Left renal pelvis (tissue), 4 donors: ENCODE measurements around the gene C1orf198. TPM values are rescaled to one million over a fixed set of nuclear protein-coding genes. Genes with fewer than 3 reads are reported as not detected.

Experiments
- DNase-seq, 4 donors: peaks; one replicate each; pipeline ENCODE4 v3.0.0-alpha.2; 2013; ENCODE audit warnings: low read depth in 4 of 4, low spot score in 3 of 4
- polyA plus RNA-seq, 4 donors: library from polyadenylated mRNA; unstranded; fragments of 120-200 nt; gene quantifications; one replicate each; pipeline ENCODE4 v1.2.1, GENCODE V29; 2013; ENCODE audit not compliant: insufficient read length in 4 of 4

Gene C1orf198
- polyA plus RNA-seq, 4 donors = 82.5 to 152 (median 93.1) TPM

- no peak for DNase-seq
These were observed 25.7 kb upstream of the C1orf198 start for GRCh38 chr1:230894032-230894431.

GRCh38 chr1:230892018-230892491, 23.7 kb upstream of the C1orf198 start:
- no peak for DNase-seq

GRCh38 chr1:230891413-230891812, 23.1 kb upstream of the C1orf198 start:
- DNase-seq = no peak

- DNase-seq = no peak
These were observed 16.3 kb upstream of the C1orf198 start for GRCh38 chr1:230884646-230885045.

GRCh38 chr1:230883967-230884366, 15.6 kb upstream of the C1orf198 start:
- no peak for DNase-seq

- DNase-seq = no peak
These were observed 11.5 kb upstream of the C1orf198 start for GRCh38 chr1:230879778-230880177.

- no peak for DNase-seq
These were observed 10.3 kb upstream of the C1orf198 start for GRCh38 chr1:230878591-230878990.

GRCh38 chr1:230877924-230878590, 9.7 kb upstream of the C1orf198 start:
- no peak for DNase-seq

GRCh38 chr1:230877146-230877923, 9.0 kb upstream of the C1orf198 start:
- DNase-seq = no peak

- no peak for DNase-seq
These were observed 8.3 kb upstream of the C1orf198 start for GRCh38 chr1:230876660-230877059.

GRCh38 chr1:230875370-230875769, 7.0 kb upstream of the C1orf198 start:
- DNase-seq = no peak

- no peak for DNase-seq
These were observed 2.6 kb upstream of the C1orf198 start for GRCh38 chr1:230870916-230871315.

- no peak for DNase-seq
These were observed 1.2 kb upstream of the C1orf198 start for GRCh38 chr1:230869500-230869899.

- DNase-seq = no peak
These were observed 540 bp upstream of the C1orf198 start for GRCh38 chr1:230868736-230869385.

GRCh38 chr1:230867101-230867902, 1.0 kb downstream of the C1orf198 start:
- DNase-seq = no peak

- no peak for DNase-seq
These were observed 1.9 kb downstream of the C1orf198 start for GRCh38 chr1:230866171-230867070.

- no peak for DNase-seq
These were observed 3.1 kb downstream of the C1orf198 start for GRCh38 chr1:230865062-230865817.

- DNase-seq = no peak
These were observed 3.9 kb downstream of the C1orf198 start for GRCh38 chr1:230864441-230864840.

GRCh38 chr1:230863449-230863848, 4.9 kb downstream of the C1orf198 start:
- no peak for DNase-seq
